ENCODE results near the gene RAD51B.

The RAD51B gene

DNA sequence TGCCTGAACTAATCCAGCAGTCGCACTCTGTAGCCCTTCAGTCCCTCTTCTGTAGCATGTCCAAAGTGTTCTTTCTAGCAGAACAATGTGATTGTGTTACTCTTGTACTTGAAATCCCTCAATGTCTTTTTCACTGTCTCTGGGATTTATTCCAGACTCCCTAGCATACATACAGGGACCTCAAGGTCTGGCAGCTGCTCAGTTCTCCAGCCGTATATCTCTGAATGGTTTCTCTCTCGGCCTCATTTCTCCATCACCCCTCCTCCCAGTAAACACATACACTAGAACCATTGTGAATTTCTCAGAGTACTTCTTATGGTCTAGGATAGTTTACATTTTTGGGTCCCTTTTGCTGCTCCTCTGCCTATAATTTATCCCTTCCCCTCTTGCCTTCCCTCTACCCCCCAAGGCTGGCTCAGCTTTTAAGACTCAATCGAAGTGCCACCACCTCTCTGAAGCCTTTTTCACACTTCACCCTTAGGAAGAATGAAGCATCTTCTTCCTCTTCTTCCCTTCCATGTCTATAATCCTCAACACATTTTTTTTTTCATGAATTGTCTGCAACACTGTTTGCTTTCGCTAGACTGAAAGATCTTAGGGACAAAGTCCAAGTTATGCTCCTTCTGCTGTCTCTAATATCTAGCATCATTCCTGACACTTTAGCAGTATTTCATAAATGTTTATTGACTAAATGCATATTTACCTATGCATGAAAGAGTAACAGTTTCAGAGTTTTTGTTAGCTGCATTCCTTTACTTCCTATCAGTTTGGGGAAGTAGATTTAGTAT is 527.2 kb downstream of the RAD51B start:
- DNase-seq: no peak

DNA sequence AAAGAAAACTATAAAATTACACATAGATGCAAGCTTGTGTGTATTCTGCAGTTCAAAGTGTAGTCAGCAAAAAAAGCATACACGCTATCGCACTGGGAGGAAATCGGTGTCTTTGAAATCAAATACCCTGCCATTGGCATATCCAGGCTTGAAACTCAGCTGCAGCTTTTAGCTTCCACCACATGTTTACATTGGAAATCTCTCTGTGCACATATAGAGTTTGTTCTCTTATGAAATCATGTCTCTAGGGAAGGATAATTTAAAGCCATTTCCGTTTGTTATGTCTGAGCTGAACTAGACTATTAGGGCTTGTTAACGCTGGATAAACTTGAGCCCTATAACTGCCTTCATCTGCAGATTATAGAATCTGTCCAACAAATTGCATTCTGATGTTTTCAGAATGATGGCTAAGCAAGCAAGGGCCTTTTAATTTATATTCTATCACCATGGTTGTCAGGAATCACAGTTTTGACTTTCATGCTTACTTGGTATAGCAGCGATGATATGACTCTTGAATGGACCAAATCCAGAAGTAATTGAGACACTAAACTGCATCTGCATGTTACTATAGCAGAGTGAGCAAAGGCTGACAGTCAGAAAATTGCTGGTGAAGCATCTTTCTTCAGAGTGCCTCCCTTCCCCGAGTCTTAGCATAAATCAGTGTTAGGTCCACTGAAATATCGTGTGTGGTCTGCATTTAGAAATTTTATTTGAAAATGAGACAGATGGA is 530.5 kb downstream of the RAD51B start:
- DNase-seq: no peak

DNA sequence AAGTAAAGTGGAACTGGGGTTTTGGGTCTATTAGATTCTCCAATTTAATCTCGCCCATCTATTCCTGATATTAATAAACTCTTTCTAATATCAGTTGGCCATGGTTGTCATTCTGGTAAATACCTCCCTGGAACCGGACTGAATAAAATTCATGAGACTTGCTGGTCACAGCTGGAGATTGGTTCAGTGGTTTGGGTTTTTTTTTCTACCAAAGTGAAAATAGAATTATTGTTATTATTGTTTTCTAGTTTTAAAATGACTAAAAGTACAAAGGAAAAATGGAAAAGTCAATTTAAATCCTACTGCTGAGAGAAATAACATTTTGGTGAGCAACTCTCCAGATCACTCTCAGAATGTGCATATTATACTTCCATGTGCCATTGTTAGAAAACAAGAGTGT is 535.8 kb downstream of the RAD51B start:
- no peak for DNase-seq

DNA sequence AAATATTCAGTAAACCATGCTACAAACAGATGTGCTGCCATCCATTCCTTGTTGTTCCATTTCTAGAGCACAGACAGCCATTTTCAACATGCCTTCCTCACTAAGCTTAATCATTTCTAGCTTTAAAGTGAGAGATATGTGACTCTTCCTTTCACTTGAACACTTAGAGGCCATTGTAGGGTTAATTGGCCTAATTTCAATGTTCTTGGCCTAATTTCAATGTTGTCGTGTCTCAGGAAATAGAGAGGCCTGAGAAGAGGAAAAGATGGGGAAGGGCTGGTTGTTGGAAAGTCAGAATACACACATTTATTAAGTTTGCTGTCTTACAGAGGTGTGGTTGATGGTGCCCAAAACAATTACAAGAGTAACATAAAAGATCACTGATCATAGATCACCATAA is 538.2 kb downstream of the RAD51B start:
- DNase-seq: no peak

DNA sequence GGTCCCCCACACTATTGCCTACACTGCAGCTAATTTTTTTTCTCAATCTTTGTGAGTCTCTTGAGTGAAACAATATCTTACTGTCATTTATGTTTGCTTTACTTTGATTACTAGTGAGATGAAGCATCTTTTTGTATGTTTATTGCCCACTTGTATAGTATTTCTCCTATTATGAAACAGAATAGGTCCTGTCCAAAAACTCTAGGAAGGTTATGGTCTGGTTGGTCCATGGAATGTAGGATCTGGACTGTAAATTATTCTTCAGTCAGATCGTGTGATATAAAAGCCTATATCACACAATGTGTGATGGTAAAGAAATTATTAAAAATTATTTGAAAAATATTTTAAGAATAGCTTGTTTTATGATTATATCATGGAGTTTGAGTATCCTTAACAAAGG is 538.9 kb downstream of the RAD51B start:
- DNase-seq: no peak

DNA sequence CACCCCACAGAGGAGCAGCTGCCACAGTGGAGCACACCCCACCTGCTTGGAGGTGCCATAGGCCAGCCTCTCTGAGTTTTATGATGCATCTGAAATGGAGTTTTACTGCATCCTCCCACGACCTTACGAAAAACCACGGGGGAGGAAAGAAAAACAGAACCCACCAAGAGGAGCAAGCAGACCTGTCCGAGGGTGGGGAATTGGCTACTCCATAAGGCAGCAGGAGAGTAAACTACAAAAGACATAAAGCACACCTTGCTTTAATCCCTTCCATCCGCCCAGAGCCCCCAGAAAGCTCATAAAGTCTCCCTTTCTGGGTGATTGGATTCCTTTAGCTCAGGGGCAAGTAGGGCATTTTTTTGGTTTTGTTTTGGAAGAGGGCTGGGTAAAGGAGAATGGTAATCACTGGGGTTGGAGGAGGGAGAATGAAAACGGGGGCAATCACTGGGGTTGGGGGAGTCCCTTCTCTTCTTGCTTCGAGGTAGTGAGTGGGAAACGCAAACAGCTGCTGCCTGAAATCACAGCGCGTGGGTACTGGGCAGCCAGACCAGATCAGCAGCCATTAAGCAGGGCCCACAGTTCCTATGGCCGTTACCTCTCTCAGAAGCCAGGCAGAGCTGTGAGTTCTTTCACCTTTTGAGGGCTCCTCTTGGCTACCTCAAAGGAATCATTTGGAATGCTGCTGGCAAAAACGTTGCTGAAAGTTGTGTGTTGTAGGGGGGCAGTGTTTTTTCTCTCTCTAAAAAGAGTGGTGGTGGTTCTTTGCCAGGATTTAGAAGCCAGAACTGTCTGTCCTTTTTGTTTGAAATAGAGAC is 539.6 kb downstream of the RAD51B start:
- DNase-seq: no peak

DNA sequence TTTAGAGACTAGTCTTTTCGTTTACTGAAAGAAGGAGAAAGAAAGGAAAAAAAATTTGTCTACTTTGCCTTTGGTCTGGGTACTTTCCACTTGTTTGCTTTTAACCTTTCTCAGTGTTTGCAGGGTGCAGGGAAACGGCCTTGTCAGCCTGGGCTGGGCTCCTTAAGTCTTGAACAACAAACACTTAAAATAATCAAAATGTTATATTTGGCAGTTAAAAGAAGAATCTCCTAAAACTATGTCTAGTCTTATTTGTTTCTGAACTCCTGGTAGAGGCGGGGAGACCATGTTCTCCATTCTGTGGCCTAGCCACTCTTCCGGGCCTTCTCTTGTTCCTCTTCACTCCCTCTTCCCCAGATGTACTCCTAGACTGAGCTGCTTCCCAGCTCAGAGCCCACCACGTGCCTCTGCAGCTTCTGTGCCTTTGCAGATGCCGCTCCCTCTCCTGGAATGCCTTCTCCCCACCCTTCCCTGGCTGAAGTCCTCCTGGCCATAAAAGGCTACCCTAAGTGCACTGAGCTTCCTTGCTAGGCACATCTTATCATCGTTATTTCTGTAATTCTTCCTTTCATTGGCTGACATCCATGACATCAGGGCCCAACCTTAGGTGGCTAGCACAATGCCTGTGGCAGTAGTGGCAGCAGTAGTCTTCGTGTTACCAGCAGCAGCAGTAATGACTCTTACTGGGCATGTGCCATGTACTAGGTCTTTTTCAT is 540.4 kb downstream of the RAD51B start:
- DNase-seq: peak; percentile 35 to 43

DNA sequence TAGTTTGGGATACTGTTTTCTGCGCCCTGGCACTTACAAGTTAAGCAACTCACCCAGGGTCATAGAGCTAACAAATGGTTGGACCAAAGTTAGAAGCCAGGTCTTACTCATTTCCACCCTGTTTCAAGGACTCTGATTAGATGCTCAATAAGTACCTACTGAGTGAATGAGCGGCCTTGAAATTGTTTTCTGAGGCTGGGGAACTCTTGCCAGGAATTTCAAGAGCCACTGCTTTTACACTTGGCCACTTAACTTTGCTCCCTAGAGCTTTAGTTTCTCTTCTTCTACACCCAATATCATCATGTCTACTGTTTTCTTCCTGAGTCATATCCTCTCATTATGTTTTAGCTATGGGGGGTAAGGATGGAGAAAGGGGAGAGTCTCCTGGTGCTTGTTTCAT is 541.7 kb downstream of the RAD51B start:
- DNase-seq: no peak

DNA sequence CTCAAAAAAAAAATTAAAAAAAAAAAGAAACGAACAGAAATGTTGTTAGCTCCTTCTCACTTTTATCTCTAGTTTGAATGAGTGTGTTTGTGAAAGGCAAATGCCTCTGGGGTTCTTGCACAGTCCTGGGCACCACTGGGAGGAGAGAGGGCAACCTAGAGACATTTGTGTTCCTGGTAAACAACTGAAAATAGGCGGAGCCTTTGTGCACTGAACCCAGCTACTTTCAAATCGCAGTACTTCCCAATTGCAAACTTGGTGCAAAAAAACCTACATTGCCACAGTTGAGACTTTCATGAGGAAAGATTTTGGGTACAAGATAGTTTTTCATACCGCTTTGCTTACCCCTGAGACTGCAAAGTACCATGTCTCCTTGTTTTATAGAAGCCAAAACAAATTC is 543.3 kb downstream of the RAD51B start:
- DNase-seq: peak; percentile 64 to 71

DNA sequence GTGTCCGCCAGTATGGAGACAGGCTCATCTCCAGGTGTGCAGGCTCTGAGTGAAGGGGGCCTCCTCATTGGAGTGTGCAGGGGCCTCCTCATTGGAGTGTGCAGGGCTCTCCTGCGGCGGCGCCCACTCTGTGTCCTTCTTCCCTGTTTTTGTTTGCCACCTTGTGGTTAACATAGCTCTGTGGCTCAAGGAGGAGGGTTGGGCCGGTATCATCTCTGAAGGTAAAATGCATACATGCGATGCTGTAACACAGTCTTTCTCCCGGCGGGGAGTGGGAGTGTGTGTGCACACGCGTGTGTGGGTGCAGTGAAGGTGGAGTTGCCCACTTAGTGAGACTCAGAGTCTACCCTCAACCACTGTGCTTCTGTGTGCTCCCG is 543.9 kb downstream of the RAD51B start:
- no peak for DNase-seq

DNA sequence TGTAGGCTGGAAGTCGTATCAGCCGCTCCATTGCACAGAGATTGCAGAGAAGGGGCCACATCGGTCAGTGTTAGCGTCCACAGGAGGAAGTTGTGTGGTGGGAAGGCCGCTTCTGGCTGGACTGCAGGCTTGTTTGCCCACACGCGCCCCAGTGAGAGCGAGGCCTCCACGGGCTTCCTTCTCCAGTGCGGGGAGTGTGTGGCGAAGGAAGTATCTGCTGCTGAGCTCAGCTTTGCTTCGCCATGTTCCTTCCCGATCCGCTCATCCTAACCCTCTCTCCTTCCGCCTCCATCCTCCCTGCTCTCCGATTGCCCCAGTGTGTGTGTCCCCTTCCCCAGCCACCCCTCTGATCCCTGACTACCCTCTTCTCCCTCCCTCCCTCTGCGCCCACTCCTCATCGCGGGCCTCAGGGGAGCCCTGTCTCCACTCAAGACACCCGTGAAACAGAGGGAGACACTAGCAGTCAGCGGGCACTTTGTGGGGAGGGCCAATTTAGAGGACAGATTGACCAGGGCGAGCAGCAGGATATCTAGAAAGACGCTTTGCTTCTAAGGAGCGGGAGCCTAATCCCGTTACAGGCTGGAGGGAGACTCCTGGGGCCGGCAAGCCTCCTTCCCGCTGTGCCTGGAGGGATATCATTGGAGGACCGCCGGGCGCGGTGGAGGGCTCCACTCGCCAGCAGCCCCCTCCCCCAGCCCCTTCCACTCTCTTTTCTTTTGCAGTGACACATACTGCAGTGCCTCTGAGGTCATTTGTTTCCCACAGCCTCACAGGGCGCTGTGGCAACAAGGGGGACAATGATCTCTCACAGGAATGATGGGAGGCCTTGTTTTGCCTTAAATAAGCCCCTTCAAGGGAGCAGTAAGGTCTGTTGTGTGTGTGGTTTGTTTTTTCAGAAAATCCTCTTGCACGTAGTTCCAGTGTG is 544.5 kb downstream of the RAD51B start:
- peak; percentile 78 to 91 for DNase-seq

DNA sequence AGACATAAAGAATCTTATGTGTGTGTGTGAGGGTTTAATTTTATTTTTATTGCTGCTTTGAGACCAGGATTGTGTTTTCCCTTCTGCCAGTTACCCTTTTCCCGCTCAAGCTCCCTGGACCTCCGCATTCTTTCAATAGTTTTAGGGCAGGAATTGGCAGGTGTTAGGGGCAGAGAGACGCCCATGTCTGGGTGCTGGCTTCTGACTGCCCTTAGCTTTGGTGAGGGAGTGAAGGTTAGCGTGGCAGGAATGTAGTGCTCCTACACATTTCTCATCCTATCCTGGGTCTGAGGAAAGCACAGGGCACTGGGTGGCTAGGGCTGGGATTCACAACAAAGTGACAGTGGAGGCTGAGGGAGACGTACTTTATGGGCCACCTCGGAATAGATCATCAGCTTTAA is 545.2 kb downstream of the RAD51B start:
- DNase-seq: no peak

DNA sequence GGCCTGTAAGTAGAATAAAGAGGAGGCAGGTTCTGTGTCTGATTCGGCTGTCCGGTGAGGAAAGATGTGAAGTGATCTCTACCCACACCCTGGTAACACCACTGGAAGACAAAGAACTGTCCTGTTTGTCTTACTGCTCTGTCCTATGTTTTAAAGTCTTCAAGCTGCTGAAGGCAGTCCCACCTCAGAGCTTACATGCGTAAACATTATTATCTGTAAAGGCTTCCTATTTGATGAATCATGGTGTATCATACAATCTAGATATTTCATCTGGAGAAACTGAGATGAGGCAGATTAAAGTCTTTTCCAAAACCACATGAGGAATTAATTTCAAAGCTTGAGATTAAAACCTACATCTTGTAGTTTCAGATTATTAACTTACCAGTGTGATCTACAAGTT is 545.6 kb downstream of the RAD51B start:
- DNase-seq: no peak

DNA sequence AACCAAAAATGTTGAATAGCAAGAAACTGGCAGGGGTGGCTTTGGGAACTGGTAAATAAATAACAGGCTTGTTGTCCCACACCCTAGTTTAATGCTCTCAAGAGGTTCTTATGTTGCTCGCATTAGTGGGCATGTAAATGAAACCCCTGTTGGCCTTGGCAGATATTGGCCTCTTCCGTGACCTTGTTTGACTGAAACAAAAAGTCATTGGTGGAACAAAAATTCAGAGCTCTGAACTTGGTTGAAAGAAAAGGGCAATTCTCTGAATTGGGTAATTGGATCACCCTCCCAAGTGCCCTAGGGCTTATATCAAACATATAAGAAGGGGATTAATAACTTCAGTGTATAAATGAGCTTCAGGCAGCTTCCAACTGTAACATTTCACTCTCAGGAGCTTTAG is 547.1 kb downstream of the RAD51B start:
- no peak for DNase-seq

DNA sequence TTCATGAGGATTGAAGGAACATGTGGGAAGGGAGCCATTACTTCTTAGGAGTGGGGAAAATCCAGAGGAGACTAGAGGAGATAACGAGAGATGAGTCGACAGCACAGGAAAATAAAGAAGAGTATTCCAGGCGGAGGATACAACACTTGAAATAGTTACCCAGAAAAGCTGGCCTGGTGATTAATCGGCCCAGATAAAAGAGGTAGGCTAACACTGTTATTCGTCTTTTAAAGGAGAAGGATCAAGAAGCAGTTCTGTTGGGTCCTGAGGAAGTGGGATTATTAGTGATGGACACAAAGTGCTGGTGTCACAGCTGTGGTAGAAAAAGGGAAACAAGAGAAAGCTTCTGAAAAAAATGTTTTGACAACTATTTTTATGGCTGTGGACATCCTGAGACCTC is 548.0 kb downstream of the RAD51B start:
- peak; percentile 37 to 54 for DNase-seq

DNA sequence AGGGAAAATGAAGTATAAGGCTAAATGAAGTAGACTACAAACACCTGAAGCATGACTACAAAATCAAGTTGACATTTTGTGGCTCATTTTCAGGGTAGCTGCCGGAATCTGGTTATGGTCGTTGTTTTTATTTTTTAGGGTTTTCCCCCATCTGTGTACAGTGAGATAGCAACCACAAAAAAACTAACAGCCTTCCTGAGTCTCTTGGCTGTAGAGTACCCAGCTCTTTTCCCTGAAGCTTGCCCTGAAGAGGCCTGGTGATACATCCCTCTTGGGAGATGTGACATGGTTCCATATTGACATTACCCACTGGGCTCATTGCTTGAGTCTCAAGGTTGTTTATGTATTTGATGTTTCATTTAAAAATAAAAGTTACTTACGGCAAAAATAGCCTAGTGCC is 549.3 kb downstream of the RAD51B start:
- no peak for DNase-seq

DNA sequence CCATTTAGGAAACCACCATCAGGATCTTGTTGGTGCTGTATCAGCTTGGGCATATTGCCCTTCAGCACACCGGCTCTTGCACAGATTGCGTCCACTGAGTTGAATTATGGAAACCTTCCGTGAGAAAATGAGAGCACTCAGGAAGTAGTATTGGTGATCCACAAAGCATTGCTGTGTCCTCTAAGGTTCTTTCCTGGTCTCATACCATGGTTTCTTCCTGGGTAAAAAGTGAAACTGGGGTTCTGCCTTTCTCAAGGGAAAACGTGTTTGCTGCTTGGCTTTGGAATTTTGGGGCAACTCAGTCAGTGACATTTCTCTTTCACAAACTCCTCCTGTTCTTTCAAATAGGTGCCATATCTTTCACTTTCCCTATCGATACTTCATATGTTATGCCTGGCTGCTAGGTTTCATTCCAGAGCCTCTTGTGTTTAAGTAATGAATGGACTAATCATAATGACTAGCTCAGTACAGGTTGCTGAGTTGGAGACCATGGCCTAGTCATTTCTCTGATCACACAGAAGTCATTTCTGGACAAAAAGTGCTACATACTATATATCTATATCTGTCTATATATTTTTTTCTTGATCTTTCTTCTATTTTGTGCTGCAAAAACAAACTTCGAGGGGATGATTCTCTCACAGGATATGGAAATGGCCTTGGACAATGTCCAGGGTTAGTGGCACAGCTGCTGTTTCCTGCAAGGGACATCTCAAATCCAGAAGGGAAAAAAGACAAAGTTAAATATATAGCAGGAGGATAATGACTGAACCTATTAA is 549.9 kb downstream of the RAD51B start:
- DNase-seq: no peak

DNA sequence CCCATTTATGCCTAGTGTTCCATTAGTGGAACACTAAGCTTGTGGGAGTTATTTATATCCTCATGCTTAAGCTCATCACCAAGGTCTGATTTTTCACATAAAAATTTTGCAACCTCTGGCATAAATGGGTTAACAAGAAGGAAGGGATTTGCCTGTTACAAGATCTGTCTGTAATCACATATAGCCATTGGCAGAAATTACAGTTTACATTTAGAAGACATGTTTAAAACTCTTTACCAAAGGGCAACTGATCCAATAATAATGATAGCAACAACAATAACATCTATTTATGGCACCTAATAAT is 550.4 kb downstream of the RAD51B start:
- no peak for DNase-seq

DNA sequence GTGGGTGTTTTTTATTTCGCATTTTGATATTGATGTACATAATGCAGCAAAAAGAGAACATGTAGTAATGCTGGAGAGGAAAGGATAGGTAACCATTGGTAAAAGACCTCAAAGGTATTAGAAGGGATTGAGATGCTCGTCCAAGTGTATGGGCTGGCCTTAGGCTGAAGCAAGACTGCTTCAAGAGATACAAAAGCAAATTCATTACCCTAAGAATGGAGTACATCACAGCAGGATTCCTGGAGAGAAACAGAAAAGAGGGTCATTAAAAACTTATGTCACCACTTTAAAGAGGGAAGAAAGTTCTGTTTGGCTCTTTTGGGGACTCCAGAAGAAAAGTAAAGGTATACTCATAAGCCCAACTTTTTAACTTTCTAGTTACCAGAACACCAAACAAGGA is 552.8 kb downstream of the RAD51B start:
- no peak for DNase-seq

DNA sequence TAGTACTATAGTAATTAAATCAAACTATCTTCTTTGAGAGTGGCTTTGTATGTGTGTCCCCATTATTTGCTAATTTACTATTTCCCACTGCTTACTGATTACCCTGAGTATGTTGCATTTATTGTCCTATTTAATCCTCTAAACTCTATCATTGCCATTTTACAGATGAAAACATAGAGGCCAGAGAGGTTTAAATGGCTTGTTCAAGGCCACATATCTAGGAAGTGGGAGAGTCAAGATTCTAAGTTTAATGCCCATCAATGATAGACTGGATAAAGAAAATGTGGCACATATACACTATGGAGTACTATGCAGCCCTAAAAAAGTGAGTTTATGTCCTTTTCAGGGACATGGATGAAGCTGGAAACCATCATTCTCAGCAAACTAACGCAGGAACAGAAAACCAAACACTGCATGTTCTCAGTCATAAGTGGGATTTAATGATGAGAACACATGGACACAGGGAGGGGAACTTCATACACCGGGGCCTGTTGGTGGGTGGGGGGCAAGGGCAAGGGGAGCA is 553.6 kb downstream of the RAD51B start:
- no peak for DNase-seq

Measured in inflammatory macrophage (primary cell).